Esophagus squamous epithelium (tissue), 5 donors: ENCODE measurements around the gene GTF2I. TPM values are rescaled to one million over a fixed set of nuclear protein-coding genes. Genes with fewer than 3 reads are reported as not detected.
"Not testable (repeated sequence)": the region's sequence is repeated elsewhere in the genome, so short reads cannot be mapped to it uniquely, and the experiment has no call there.

Experiments used
- DNase-seq: peaks from one replicate; lab custom pipeline; 2025; lab: John Stamatoyannopoulos, UW
- H3K27ac ChIP-seq, 4 donors: fragments of 200-600 bp; sonication (generic); one replicate each; pipeline ENCODE4 v1.5.1; 2016 to 2019; ENCODE audit warnings: mild to moderate bottlenecking in 1 of 4
- H3K27me3 ChIP-seq, 4 donors: fragments of 200-600 bp; sonication (generic); 1 replicate in 3 of 4; 2 replicates in 1 of 4; pipeline versions ENCODE4 v1.5.1 to v1.6.0; 2017 to 2021; ENCODE audit warnings: antibody characterized with exemption in 1 of 4
- H3K36me3 ChIP-seq, 3 donors: fragments of 200-600 bp; sonication (generic); one replicate each; pipeline ENCODE4 v1.5.1; 2016 to 2019
- H3K4me1 ChIP-seq, 3 donors: fragments of 200-600 bp; sonication (generic); one replicate each; pipeline ENCODE4 v1.5.1; 2017 to 2019
- H3K4me3 ChIP-seq, 4 donors: fragments of 200-600 bp; sonication (generic); 1 replicate in 3 of 4; 2 replicates in 1 of 4; pipeline ENCODE4 v1.5.1; 2016 to 2019; ENCODE audit warnings: mild to moderate bottlenecking in 2 of 4, moderate library complexity in 1 of 4
- H3K9me3 ChIP-seq, 3 donors: fragments of 200-600 bp; sonication (generic); one replicate each; pipeline ENCODE4 v1.5.1; 2016 to 2019
- CTCF ChIP-seq, 6 experiments: fragments of 450-650 bp in 4 of 6; fragments of 200-600 bp in 2 of 6; sonication (generic) in 2 of 6; IDR thresholded peaks; one replicate each; pipeline ENCODE4 v1.5.1; 2016 to 2019; ENCODE audit warnings: antibody characterized with exemption in 6 of 6, mild to moderate bottlenecking in 4 of 6, moderate library complexity in 4 of 6
- POLR2A ChIP-seq, 4 donors: fragments of 450-650 bp; IDR thresholded peaks; one replicate each; pipeline ENCODE4 v1.6.1; 2017; ENCODE audit warnings: antibody characterized with exemption in 4 of 4, mild to moderate bottlenecking in 4 of 4, moderate library complexity in 3 of 4
- WGBS, 2 donors: methylation state at CpG; one replicate each; pipeline ENCODE4 v1.1.5; 2018; 5-methylcytosine and 5-hydroxymethylcytosine counted together
- intact Hi-C: fragments of 100-400 bp; cut with DNase I; formaldehyde crosslinking; loops from one replicate; pipeline ENCODE4 v1.15.0; 2022
- total RNA-seq, 4 donors: library from RNA; depleted of rRNA; stranded (reverse); fragments of >200 nt; gene quantifications; one replicate each; pipeline ENCODE4 v1.1.0, GENCODE V29; 2016
- donor health status: DM: yes; HTN: yes; CAD: no.

GTF2I gene
- total RNA-seq, 4 donors from 2014 or later, result 104 to 146 (median 129) TPM

DNA sequence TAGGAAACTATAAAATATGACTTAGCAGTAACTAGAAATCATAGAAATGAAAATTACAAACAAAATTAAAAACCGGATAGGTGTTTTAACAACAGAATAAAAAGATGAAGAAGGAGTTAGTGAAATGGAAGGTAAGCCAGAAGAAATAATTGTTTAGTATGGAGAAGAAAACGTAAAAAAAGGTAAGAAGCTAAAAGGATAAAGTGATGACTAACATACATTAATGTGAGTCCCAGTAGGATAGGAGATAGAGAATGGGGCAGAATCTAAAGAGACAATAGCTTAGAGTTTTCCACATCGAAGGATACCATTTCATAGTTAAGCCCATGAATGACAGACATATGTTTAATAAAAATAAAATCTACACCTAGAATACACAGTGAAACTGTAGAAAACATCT is 25.3 kb downstream of the GTF2I start:
- Histone ChIP-seq H3K36me3 (peaks cover 0 to 47% (median 0%) of the 10 kb centered on the region in 3 donors), H3K9me3 (no peaks in the 10 kb centered on the region), H3K27ac (no peak overlapping the region), H3K27me3 (no peaks in the 10 kb centered on the region), H3K4me1 (peaks cover 0 to 3% (median under 1%) of the 10 kb centered on the region in 3 donors), H3K4me3 (no peak overlapping the region)
- intact Hi-C loops, result no loop called here
- no peak for DNase-seq
- 91 to 98% methylated on average over 3 of the region's 3 CpGs for WGBS, 2 donors
- TF ChIP-seq CTCF (IDR thresholded peaks at IDR 0.05) (no peak), POLR2A (IDR thresholded peaks at IDR 0.05) (no peak)

GRCh38 chr7:74683799-74684198 is 26.3 kb downstream of the GTF2I start:
- WGBS, 2 donors, result 83 to 91% methylated on average over 5 of the region's 5 CpGs

GRCh38 chr7:74684473-74684872 is 27.0 kb downstream of the GTF2I start:
- Histone ChIP-seq H3K27ac (no peak overlapping the region), H3K9me3 (no peaks in the 10 kb centered on the region), H3K4me1 (peaks cover 0 to 3% (median 0%) of the 10 kb centered on the region in 3 donors), H3K36me3 (peaks cover 3 to 44% (median 5%) of the 10 kb centered on the region in 3 donors), H3K27me3 (no peaks in the 10 kb centered on the region), H3K4me3 (no peak overlapping the region)
- TF ChIP-seq CTCF (IDR thresholded peaks at IDR 0.05) (no peak), POLR2A (IDR thresholded peaks at IDR 0.05) (no peak)
- WGBS, 2 donors, result 79% methylated on average over 7 of the region's 11 CpGs; no CpG with 5 or more reads in 1 of the 2 donors
- intact Hi-C loops, result no loop called here
- DNase-seq, result no peak

More at GRCh38 chr7:74683799-74684198, 26.3 kb downstream of the GTF2I start:
- Histone ChIP-seq H3K9me3 (no peaks in the 10 kb centered on the region), H3K36me3 (peaks cover 0 to 44% (median 0%) of the 10 kb centered on the region in 3 donors), H3K27me3 (no peaks in the 10 kb centered on the region), H3K27ac (no peak overlapping the region), H3K4me1 (peaks cover 0 to 3% (median 0%) of the 10 kb centered on the region in 3 donors), H3K4me3 (no peak overlapping the region)
- TF ChIP-seq POLR2A (IDR thresholded peaks at IDR 0.05), result no peak
- no peak for TF ChIP-seq CTCF (IDR thresholded peaks at IDR 0.05)
- intact Hi-C loops, result no loop called here
- no peak for DNase-seq

DNA sequence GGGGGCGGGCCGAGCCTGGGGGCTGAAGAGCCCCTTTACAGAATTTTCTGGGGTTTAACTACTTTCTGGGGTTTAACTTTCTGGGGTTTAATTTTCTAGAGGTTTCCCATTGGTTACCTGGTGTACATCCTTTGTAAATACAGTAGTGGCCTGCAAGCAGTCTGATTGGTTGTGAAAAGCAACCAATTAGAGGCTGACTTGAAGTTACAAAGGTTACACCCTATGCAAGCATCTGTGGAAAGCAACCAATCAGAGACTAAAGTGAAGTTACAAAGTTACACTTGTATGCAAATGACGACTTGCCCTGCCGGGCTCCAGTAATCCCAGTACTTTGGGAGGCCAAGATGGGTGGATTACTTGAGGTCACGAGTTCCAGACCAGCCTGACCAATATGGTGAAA is 27.4 kb downstream of the GTF2I start:
- Histone ChIP-seq H3K36me3 (peaks cover 7 to 46% (median 10%) of the 10 kb centered on the region in 3 donors), H3K9me3 (no peaks in the 10 kb centered on the region), H3K27me3 (no peaks in the 10 kb centered on the region), H3K4me3 (no peak overlapping the region), H3K4me1 (peaks cover 0 to 3% (median 0%) of the 10 kb centered on the region in 3 donors), H3K27ac (no peak overlapping the region)
- TF ChIP-seq CTCF (IDR thresholded peaks at IDR 0.05), result no peak
- no peak for TF ChIP-seq POLR2A (IDR thresholded peaks at IDR 0.05)
- DNase-seq, result no peak
- intact Hi-C loops, result no loop called here
- WGBS, 2 donors, result 82 to 89% methylated on average over 5 of the region's 5 CpGs

- Histone ChIP-seq H3K27me3 (no peaks in the 10 kb centered on the region), H3K36me3 (peaks cover 17 to 80% (median 43%) of the 10 kb centered on the region in 3 donors), H3K27ac (no peak overlapping the region), H3K4me1 (no peaks in the 10 kb centered on the region), H3K4me3 (no peak overlapping the region), H3K9me3 (no peaks in the 10 kb centered on the region)
- TF ChIP-seq POLR2A (IDR thresholded peaks at IDR 0.05) (no peak), CTCF (IDR thresholded peaks at IDR 0.05) (no peak)
- no peak for DNase-seq
- intact Hi-C loops, result no loop called here
- 70 to 83% methylated on average over 3 of the region's 3 CpGs for WGBS, 2 donors
Observed at GRCh38 chr7:74690474-74690873, 33.0 kb downstream of the GTF2I start.

DNA sequence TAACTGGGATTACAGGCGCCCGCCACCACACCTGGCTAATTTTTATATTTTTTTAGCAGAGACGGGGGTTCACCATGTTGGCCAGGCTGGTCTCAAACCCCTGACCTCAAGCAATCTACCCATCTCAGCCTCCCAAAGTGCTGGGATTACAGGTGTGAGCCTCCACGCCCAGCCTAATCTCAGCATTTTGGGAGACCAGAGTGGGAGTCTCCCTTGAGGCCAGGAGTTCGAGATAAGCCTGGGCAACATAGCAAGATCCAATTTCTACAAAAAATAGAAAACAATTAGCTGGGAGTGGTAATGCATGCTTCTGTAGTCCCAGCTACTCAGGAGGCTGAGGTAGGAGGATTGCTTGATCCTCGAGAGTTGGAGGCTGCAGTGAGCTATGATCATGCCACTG is 46.9 kb downstream of the GTF2I start:
- H3K27me3 ChIP-seq, H3K4me3 ChIP-seq, H3K27ac ChIP-seq, H3K9me3 ChIP-seq, H3K4me1 ChIP-seq, DNase-seq, intact Hi-C loops: not testable (repeated sequence)
- H3K36me3 ChIP-seq, result peaks cover 22 to 100% (median 59%) of the 10 kb centered on the region in 3 donors
- WGBS, 2 donors, result 97 to 100% methylated on average over 3 to 4 of the region's 6 CpGs
